Subcutaneous abdominal adipose tissue (tissue), 5 donors: ENCODE results near the gene KCNMA1.

Experiments
- H3K27ac ChIP-seq: one replicate; pipeline ENCODE4 v1.7.0; 2013; ENCODE audit warnings: low read depth, mild to moderate bottlenecking, inconsistent platforms, low read length, moderate library complexity
- H3K27me3 ChIP-seq, 5 donors: one replicate each; pipeline ENCODE4 v1.7.0; 2013; ENCODE audit warnings: low read length in 5 of 5, inconsistent platforms in 1 of 5; ENCODE audit not compliant: control insufficient read depth in 5 of 5, insufficient read depth in 4 of 5
- H3K36me3 ChIP-seq, 5 donors: one replicate each; pipeline ENCODE4 v1.7.0; 2013; ENCODE audit warnings: low read length in 5 of 5; ENCODE audit not compliant: control insufficient read depth in 5 of 5, insufficient read depth in 5 of 5
- H3K4me1 ChIP-seq, 5 donors: one replicate each; pipeline ENCODE4 v1.7.0; 2013; ENCODE audit warnings: low read length in 5 of 5, mild to moderate bottlenecking in 3 of 5, moderate library complexity in 1 of 5; ENCODE audit not compliant: control insufficient read depth in 5 of 5, insufficient read depth in 5 of 5
- H3K4me3 ChIP-seq, 5 donors: one replicate each; pipeline ENCODE4 v1.7.0; 2013; ENCODE audit warnings: low read length in 5 of 5, low read depth in 1 of 5
- H3K9ac ChIP-seq, 5 donors: one replicate each; pipeline ENCODE4 v1.7.0; 2013; ENCODE audit warnings: low read length in 5 of 5, mild to moderate bottlenecking in 4 of 5, moderate library complexity in 3 of 5
- H3K9me3 ChIP-seq, 5 donors: one replicate each; pipeline ENCODE4 v1.7.0; 2013; ENCODE audit warnings: low read length in 5 of 5; ENCODE audit not compliant: control insufficient read depth in 5 of 5
- donor health status: healthy.
- donor health status: healthy.
- donor health status: healthy.
- donor health status: healthy.
- donor health status: healthy.

KCNMA1 gene

GRCh38 chr10:77301305-77301730 lies 336.3 kb downstream of the KCNMA1 start:
- Histone ChIP-seq H3K4me3 (no peak overlapping the region), H3K9ac (no peak overlapping the region), H3K36me3 (no peaks in the 10 kb centered on the region), H3K27ac (no peak overlapping the region), H3K27me3 (peaks cover 0 to 4% (median 0%) of the 10 kb centered on the region in 5 donors), H3K4me1 (no peaks in the 10 kb centered on the region), H3K9me3 (no peaks in the 10 kb centered on the region)

- Histone ChIP-seq H3K9me3 (no peaks in the 10 kb centered on the region), H3K9ac (no peak overlapping the region), H3K27ac (no peak overlapping the region), H3K4me1 (no peaks in the 10 kb centered on the region), H3K27me3 (peaks cover 0 to 4% (median 0%) of the 10 kb centered on the region in 5 donors), H3K36me3 (no peaks in the 10 kb centered on the region), H3K4me3 (no peak overlapping the region)
Measured at GRCh38 chr10:77300682-77301302, 336.8 kb downstream of the KCNMA1 start.

DNA sequence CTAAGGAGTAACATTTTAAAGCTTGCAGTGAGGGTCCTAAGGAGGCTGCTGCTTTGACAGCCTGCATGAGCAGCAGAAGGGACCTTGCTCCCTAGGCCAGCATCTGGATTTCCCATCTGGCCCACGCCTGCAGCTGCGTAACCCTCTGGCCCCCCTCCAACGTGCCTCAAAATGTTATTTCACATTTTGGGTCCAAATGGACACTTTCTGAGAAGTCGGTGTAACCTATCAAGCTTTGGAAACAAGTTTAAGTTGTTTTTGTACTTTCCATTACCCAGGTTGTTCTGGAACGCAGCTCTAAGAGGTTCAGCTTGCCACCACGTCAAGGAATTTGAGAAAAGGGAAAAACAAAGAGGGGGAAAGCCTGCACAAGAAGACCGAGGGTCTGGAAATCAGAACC lies 338.3 kb downstream of the KCNMA1 start:
- Histone ChIP-seq H3K4me1 (no peaks in the 10 kb centered on the region), H3K36me3 (no peaks in the 10 kb centered on the region), H3K4me3 (no peak overlapping the region), H3K27ac (no peak overlapping the region), H3K27me3 (peaks cover 0 to 4% (median 0%) of the 10 kb centered on the region in 5 donors), H3K9ac (no peak overlapping the region), H3K9me3 (no peaks in the 10 kb centered on the region)

GRCh38 chr10:77297393-77297739 lies 340.2 kb downstream of the KCNMA1 start:
- H3K4me1 ChIP-seq: no peaks in the 10 kb centered on the region
- no peaks in the 10 kb centered on the region for H3K9me3 ChIP-seq
- no peak overlapping the region for H3K4me3 ChIP-seq
- H3K27me3 ChIP-seq: no peaks in the 10 kb centered on the region
- H3K9ac ChIP-seq: no peak overlapping the region
- no peaks in the 10 kb centered on the region for H3K36me3 ChIP-seq
- no peak overlapping the region for H3K27ac ChIP-seq

- Histone ChIP-seq H3K4me3 (no peak overlapping the region), H3K36me3 (no peaks in the 10 kb centered on the region), H3K27ac (no peak overlapping the region), H3K4me1 (no peaks in the 10 kb centered on the region), H3K9ac (no peak overlapping the region), H3K27me3 (no peaks in the 10 kb centered on the region), H3K9me3 (no peaks in the 10 kb centered on the region)
Measured at GRCh38 chr10:77296534-77297392, 340.8 kb downstream of the KCNMA1 start.

GRCh38 chr10:77293773-77294172 lies 343.8 kb downstream of the KCNMA1 start:
- H3K27ac ChIP-seq: no peak overlapping the region
- H3K9me3 ChIP-seq: no peaks in the 10 kb centered on the region
- H3K4me3 ChIP-seq: no peak overlapping the region
- no peaks in the 10 kb centered on the region for H3K4me1 ChIP-seq
- no peaks in the 10 kb centered on the region for H3K36me3 ChIP-seq
- no peak overlapping the region for H3K9ac ChIP-seq
- no peaks in the 10 kb centered on the region for H3K27me3 ChIP-seq

DNA sequence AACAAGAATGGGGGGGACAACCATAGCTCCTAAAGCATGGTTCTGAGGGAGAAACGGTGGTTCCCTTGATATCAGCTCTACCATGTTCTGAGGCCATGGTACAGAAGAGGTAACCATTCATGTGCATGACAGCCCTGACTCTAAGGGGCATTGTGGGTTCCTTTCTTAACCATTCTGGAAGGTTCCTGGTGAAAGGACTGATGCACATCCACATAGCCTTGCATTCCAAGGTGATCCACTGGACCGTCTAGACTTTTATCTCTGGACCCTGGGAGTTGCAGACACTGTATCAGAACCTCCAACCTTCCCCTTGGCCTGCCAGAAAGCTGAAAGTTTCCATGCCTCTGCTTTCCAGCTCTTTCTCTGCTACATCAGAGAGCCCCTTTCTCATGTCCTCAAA lies 344.3 kb downstream of the KCNMA1 start:
- H3K27ac ChIP-seq: no peak overlapping the region

GRCh38 chr10:77291596-77292505 lies 345.8 kb downstream of the KCNMA1 start:
- Histone ChIP-seq H3K27ac (no peak overlapping the region), H3K9ac (no peak overlapping the region), H3K36me3 (no peaks in the 10 kb centered on the region), H3K4me1 (no peaks in the 10 kb centered on the region), H3K9me3 (no peaks in the 10 kb centered on the region), H3K4me3 (no peak overlapping the region), H3K27me3 (peaks cover 0 to 5% (median 0%) of the 10 kb centered on the region in 5 donors)

More for the DNA sequence above, 344.3 kb downstream of the KCNMA1 start:
- no peak overlapping the region for H3K4me3 ChIP-seq
- H3K27me3 ChIP-seq: no peaks in the 10 kb centered on the region
- no peaks in the 10 kb centered on the region for H3K9me3 ChIP-seq
- H3K4me1 ChIP-seq: no peaks in the 10 kb centered on the region
- no peaks in the 10 kb centered on the region for H3K36me3 ChIP-seq
- no peak overlapping the region for H3K9ac ChIP-seq

- Histone ChIP-seq H3K9me3 (no peaks in the 10 kb centered on the region), H3K27me3 (peaks cover 0 to 5% (median 0%) of the 10 kb centered on the region in 5 donors), H3K9ac (no peak overlapping the region), H3K27ac (no peak overlapping the region), H3K4me1 (no peaks in the 10 kb centered on the region), H3K36me3 (no peaks in the 10 kb centered on the region), H3K4me3 (no peak overlapping the region)
Measured at GRCh38 chr10:77290528-77291155, 347.0 kb downstream of the KCNMA1 start.
